RWPE2 (cell line): ENCODE results near the gene CHCHD3.

ENCODE experiments used
- ATAC-seq: fragments of 200-7000 bp; cut with Tn5 transposase; 3 replicates; pipeline ENCODE4 v1.9.1; 2021; ENCODE audit warnings: low read depth
- DNase-seq: peaks from one replicate; pipeline ENCODE4 v3.0.0-alpha.2; 2020; ENCODE audit warnings: low spot score
- H3K27ac ChIP-seq: fragments of 450-650 bp; 2 replicates; pipeline ENCODE4 v1.5.1; 2017; ENCODE audit warnings: mild to moderate bottlenecking; ENCODE audit not compliant: poor library complexity, severe bottlenecking
- H3K27me3 ChIP-seq: fragments of 250-450 bp; sonication (Bioruptor Pico); 2 replicates; pipeline ENCODE4 v1.5.1; 2021; ENCODE audit warnings: mild to moderate bottlenecking, moderate library complexity; ENCODE audit not compliant: insufficient read depth, poor library complexity, severe bottlenecking
- H3K36me3 ChIP-seq: fragments of 250-450 bp; sonication (Bioruptor Pico); 2 replicates; pipeline ENCODE4 v1.5.1; 2020; ENCODE audit warnings: low read depth, mild to moderate bottlenecking, moderate library complexity
- H3K4me1 ChIP-seq: fragments of 250-450 bp; sonication (Bioruptor Pico); 2 replicates; pipeline ENCODE4 v1.5.1; 2021; ENCODE audit warnings: mild to moderate bottlenecking, moderate library complexity; ENCODE audit not compliant: insufficient read depth, poor library complexity, severe bottlenecking
- H3K4me3 ChIP-seq: fragments of 250-450 bp; sonication (Bioruptor Pico); 2 replicates; pipeline ENCODE4 v1.5.1; 2021; ENCODE audit warnings: mild to moderate bottlenecking, moderate library complexity; ENCODE audit not compliant: severe bottlenecking
- H3K9me3 ChIP-seq: fragments of 250-450 bp; sonication (Bioruptor Pico); 2 replicates; pipeline ENCODE4 v1.5.1; 2021; ENCODE audit warnings: mild to moderate bottlenecking, moderate library complexity; ENCODE audit not compliant: severe bottlenecking
- TF ChIP-seq, protein P1 (sequence below): fragments of 450-650 bp; IDR thresholded peaks from one replicate; pipeline ENCODE4 v1.5.1; 2017; ENCODE audit warnings: mild to moderate bottlenecking, moderate library complexity; ENCODE audit not compliant: poor library complexity, severe bottlenecking

CHCHD3 gene

DNA sequence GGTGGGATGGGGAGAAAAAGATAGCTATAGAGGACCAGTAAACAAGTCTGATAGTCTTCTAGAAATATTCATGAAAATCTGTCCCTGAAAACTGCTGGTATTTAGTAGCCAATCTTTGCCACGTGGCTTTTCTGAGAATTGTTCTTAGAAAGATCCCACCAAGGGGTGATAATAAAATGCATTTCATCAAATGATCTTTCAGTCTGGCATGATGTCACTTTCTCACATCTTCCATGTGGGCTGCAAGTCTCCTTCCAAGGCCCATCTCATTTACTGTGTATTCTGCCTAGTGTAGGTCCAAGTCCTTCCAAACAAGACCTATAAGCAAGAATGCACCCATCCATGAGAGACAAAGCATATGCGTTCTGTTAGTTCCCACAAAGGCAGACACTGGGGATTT is 226.0 kb downstream of the CHCHD3 start:
- TF ChIP-seq, protein P1, sequence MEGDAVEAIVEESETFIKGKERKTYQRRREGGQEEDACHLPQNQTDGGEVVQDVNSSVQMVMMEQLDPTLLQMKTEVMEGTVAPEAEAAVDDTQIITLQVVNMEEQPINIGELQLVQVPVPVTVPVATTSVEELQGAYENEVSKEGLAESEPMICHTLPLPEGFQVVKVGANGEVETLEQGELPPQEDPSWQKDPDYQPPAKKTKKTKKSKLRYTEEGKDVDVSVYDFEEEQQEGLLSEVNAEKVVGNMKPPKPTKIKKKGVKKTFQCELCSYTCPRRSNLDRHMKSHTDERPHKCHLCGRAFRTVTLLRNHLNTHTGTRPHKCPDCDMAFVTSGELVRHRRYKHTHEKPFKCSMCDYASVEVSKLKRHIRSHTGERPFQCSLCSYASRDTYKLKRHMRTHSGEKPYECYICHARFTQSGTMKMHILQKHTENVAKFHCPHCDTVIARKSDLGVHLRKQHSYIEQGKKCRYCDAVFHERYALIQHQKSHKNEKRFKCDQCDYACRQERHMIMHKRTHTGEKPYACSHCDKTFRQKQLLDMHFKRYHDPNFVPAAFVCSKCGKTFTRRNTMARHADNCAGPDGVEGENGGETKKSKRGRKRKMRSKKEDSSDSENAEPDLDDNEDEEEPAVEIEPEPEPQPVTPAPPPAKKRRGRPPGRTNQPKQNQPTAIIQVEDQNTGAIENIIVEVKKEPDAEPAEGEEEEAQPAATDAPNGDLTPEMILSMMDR, result no peak

DNA sequence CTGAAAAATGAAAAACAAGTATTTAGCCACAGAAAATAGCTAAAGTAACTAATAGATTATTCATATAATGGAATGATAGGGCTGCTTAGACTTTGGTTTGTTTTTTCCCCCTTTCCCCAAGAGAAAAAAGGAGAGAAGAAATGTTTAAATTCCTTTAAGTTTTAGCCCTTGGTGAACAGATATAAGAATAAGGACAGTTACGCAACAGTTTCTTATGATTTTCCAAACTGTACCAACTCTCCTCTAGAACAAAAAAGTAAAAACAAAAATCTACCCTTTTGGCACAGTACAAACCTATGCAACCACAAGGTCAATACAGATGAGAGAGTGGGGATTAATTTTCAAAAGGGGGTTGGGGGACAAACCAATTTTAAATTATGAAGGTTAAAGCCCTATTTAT is 227.7 kb downstream of the CHCHD3 start:
- TF ChIP-seq, protein P1, result no peak
- no peaks in the 10 kb centered on the region for H3K36me3 ChIP-seq
- no peaks in the 10 kb centered on the region for H3K27me3 ChIP-seq
- H3K4me1 ChIP-seq, result no peaks in the 10 kb centered on the region
- H3K27ac ChIP-seq, result no peak overlapping the region
- no peaks in the 10 kb centered on the region for H3K9me3 ChIP-seq
- no peak overlapping the region for H3K4me3 ChIP-seq
- ATAC-seq, result no peak
- no peak for DNase-seq

More for the DNA sequence above, 226.0 kb downstream of the CHCHD3 start:
- no peak overlapping the region for H3K4me3 ChIP-seq
- H3K4me1 ChIP-seq, result no peaks in the 10 kb centered on the region
- H3K36me3 ChIP-seq, result no peaks in the 10 kb centered on the region
- H3K9me3 ChIP-seq, result no peaks in the 10 kb centered on the region
- DNase-seq (no peak), ATAC-seq (no peak)
- no peaks in the 10 kb centered on the region for H3K27me3 ChIP-seq
- no peak overlapping the region for H3K27ac ChIP-seq

DNA sequence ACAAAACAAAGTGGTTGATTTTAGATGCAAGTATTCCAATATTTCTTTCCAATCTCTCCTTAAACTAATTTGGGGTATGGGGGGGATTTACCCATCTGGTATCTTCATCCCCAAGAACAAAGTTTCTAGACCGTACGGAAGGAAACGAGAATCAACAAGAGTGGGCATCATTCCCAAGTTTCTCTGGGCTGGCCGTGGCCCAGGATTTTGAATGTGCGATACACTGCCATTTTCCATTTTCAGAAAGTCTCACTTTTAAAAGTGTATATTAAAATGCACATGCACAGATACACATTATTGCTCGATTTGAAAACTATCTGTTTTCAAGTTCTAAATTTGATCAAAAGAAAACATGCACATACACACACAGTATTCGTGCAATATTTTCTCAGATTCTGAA is 234.5 kb downstream of the CHCHD3 start:
- ATAC-seq (no peak), DNase-seq (no peak)
- TF ChIP-seq, protein P1, result no peak
- Histone ChIP-seq H3K27me3 (no peaks in the 10 kb centered on the region), H3K27ac (no peak overlapping the region), H3K36me3 (no peaks in the 10 kb centered on the region), H3K4me1 (no peaks in the 10 kb centered on the region), H3K9me3 (no peaks in the 10 kb centered on the region), H3K4me3 (no peak overlapping the region)

DNA sequence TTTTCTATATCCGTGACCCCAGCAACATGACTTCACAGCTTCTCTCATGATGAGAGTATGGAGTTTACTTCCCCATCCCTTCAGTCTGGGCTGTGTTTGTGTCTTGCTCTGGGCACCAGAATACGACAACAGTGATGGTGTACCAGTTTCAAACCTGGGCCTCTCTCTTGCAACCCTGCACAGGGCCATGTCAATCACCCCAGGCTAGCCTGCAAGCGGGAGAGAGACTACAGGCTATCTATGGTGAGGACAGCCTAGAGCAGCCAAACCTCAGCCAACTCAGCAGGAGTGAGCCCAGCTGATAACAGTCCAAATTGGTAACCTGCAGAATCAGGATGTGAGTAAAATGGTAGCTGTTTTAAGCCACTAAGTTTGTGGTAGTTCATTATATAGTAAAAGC is 235.8 kb downstream of the CHCHD3 start:
- ATAC-seq (no peak), DNase-seq (no peak)
- Histone ChIP-seq H3K36me3 (no peaks in the 10 kb centered on the region), H3K27me3 (no peaks in the 10 kb centered on the region), H3K27ac (no peak overlapping the region), H3K9me3 (no peaks in the 10 kb centered on the region), H3K4me1 (no peaks in the 10 kb centered on the region), H3K4me3 (no peak overlapping the region)
- TF ChIP-seq, protein P1, result no peak

DNA sequence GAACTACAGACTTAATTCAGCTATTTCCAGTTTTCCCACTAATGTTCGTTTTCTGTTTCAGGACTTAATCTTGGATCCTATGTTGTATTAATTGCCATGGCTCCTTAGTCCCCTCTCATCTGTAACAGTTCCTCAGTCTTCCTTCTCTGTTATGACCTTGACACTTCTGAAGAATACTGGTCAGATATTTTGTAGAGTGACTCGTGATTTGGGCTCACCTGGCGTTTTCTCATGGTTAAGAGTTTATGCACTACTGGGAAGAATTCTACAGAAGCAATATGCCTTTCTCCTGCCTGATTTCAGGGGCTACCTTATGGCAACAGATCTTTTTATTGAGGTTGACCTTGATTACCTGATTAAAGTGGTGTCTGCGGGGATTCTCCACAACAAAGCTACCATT is 239.4 kb downstream of the CHCHD3 start:
- no peak for ATAC-seq
- TF ChIP-seq, protein P1, result no peak

More for the DNA sequence above, 239.4 kb downstream of the CHCHD3 start:
- Histone ChIP-seq H3K36me3 (no peaks in the 10 kb centered on the region; the same call in 1 of the 2 replicates), H3K4me3 (no peak overlapping the region), H3K27me3 (no peaks in the 10 kb centered on the region), H3K27ac (no peak overlapping the region), H3K9me3 (no peaks in the 10 kb centered on the region), H3K4me1 (no peaks in the 10 kb centered on the region)
- DNase-seq, result no peak
